HepG2 (cell line): Measurements from ENCODE around the gene TMEM80. TPM values are rescaled to one million over a fixed set of nuclear protein-coding genes. Genes with fewer than 3 reads are reported as not detected.
A peak's percentile ranks its signal among the peaks of the same experiment; 100 is the strongest.
"Not testable (repeated sequence)": the region's sequence is repeated elsewhere in the genome, so short reads cannot be mapped to it uniquely, and the experiment has no call there.

ENCODE experiments used
- ATAC-seq: fragments of 200-7000 bp; cut with Tn5 transposase; 3 replicates; pipeline ENCODE4 v1.9.1; 2020; ENCODE audit warnings: mild to moderate bottlenecking, moderate library complexity
- BruUV-seq: library from RNA; stranded (reverse); fragments of 400-500 nt; replicated peaks from 2 replicates; lab custom pipeline; 2021; lab: Mats Ljungman, UMichigan
- CTCF ChIA-PET: fragments of 300-600 bp; formaldehyde crosslinking; extraction: SDS; loops from one replicate; lab custom pipeline; 2021; ENCODE audit warnings: low total read pairs, inconsistent platforms, low intra/inter-chr PET ratio; lab: Yijun Ruan, JAX
- POLR2A ChIA-PET: fragments of 350-600 bp; sonication (Branson Sonifier 250); formaldehyde crosslinking; loops from one replicate; lab custom pipeline; 2020; ENCODE audit warnings: antibody characterized with exemption, inconsistent platforms; lab: Yijun Ruan, JAX
- DNase-seq: peaks from one replicate; pipeline ENCODE4 v3.0.0-alpha.2; 2015; ENCODE audit warnings: low spot score
- FAIRE-seq: peaks from 3 replicates; lab custom pipeline; 2011; peaks lifted over from hg19 to GRCh38; lab: Jason Lieb, UNC
- H2AFZ ChIP-seq: one replicate; pipeline ENCODE4 v1.6.1; 2011; ENCODE audit warnings: low read length, inconsistent platforms
- H3K27ac ChIP-seq: fragments of 300-600 bp; 3 replicates; pipeline ENCODE4 v1.8.0; 2011; ENCODE audit warnings: mixed run types, mild to moderate bottlenecking, mixed read lengths, low read length, inconsistent platforms; ENCODE audit not compliant: insufficient read depth; ENCODE audit errors: extremely low read length
- H3K27me3 ChIP-seq, 2 experiments: fragments of 200-600 bp in 1 of 2; 2 replicates in 1 of 2; 3 replicates in 1 of 2; pipeline versions ENCODE4 v1.6.0 to v1.8.0; 2011; ENCODE audit warnings: low read length in 2 of 2, mild to moderate bottlenecking in 2 of 2, moderate library complexity in 2 of 2, inconsistent platforms in 1 of 2; ENCODE audit not compliant: insufficient read depth in 2 of 2, control insufficient read depth in 1 of 2
- H3K36me3 ChIP-seq, 2 experiments: fragments of 200-600 bp in 1 of 2; replicated peaks in 1 of 2; 2 replicates in 1 of 2; 3 replicates in 1 of 2; pipeline versions ENCODE4 v1.5.1 to v1.8.0; 2011; ENCODE audit warnings: low read length in 2 of 2, inconsistent platforms in 1 of 2; ENCODE audit not compliant: insufficient read depth in 2 of 2, control insufficient read depth in 1 of 2
- H3K4me1 ChIP-seq: 2 replicates; pipeline ENCODE4 v1.5.1; 2012; ENCODE audit warnings: low read length, inconsistent platforms; ENCODE audit not compliant: insufficient read depth
- H3K4me2 ChIP-seq: 2 replicates; pipeline ENCODE4 v1.6.0; 2011; ENCODE audit warnings: low read depth, low read length, inconsistent platforms
- H3K4me3 ChIP-seq, 3 experiments: fragments of 200-600 bp in 1 of 3; sonication (generic), shearing (Covaris generic) in 1 of 3; replicated peaks in 1 of 3; 2 replicates each; pipeline ENCODE4 v1.5.1; 2011 to 2016; ENCODE audit warnings: low read length in 3 of 3, inconsistent platforms in 2 of 3, low read depth in 2 of 3, mild to moderate bottlenecking in 2 of 3, control low read depth in 1 of 3, mixed read lengths in 1 of 3; ENCODE audit not compliant: insufficient read depth in 1 of 3
- H3K79me2 ChIP-seq: one replicate; pipeline ENCODE4 v1.6.1; 2011; ENCODE audit warnings: low read length, inconsistent platforms; ENCODE audit not compliant: insufficient read depth
- H3K9ac ChIP-seq: 2 replicates; pipeline ENCODE4 v1.6.0; 2011; ENCODE audit warnings: mild to moderate bottlenecking, low read depth, low read length, inconsistent platforms; ENCODE audit not compliant: insufficient read depth
- H3K9me3 ChIP-seq: 2 replicates; pipeline ENCODE4 v1.5.1; 2012; ENCODE audit warnings: mild to moderate bottlenecking, low read length
- H4K20me1 ChIP-seq: 2 replicates; pipeline ENCODE4 v1.6.0; 2011; ENCODE audit warnings: inconsistent platforms, mild to moderate bottlenecking, low read length, moderate library complexity; ENCODE audit not compliant: insufficient read depth
- HNRNPUL1 ChIP-seq: fragments of 200-400 bp; formaldehyde crosslinking; IDR thresholded peaks from 2 replicates; pipeline ENCODE4 v1.6.1; 2017; ENCODE audit warnings: low read depth, mild to moderate bottlenecking, low read length, moderate library complexity
- RFXANK ChIP-seq: IDR thresholded peaks from 2 replicates; pipeline ENCODE4 v1.6.1; 2016
- STAT5B ChIP-seq: sonication (generic); formaldehyde crosslinking; IDR thresholded peaks from 2 replicates; pipeline ENCODE4 v1.4.0; 2020; ENCODE audit warnings: missing genetic modification reagents
- YEATS2 ChIP-seq: sonication (generic); formaldehyde crosslinking; IDR thresholded peaks from 2 replicates; pipeline ENCODE4 v1.4.0; 2020; ENCODE audit warnings: missing genetic modification reagents, borderline replicate concordance
- ZFX ChIP-seq: sonication (generic); formaldehyde crosslinking; IDR thresholded peaks from 2 replicates; pipeline ENCODE4 v1.4.0; 2020; ENCODE audit warnings: mild to moderate bottlenecking, low read depth, missing genetic modification reagents, moderate library complexity
- ZNF496 ChIP-seq: sonication (generic); formaldehyde crosslinking; IDR thresholded peaks from 2 replicates; pipeline ENCODE4 v1.8.1; 2023; ENCODE audit warnings: mild to moderate bottlenecking, moderate library complexity, missing genetic modification reagents; ENCODE audit not compliant: insufficient replicate concordance
- ZNF737 ChIP-seq: sonication (generic); formaldehyde crosslinking; IDR thresholded peaks from 2 replicates; pipeline ENCODE4 v1.5.0; 2020; ENCODE audit warnings: missing genetic modification reagents, mild to moderate bottlenecking, borderline replicate concordance
- WGBS: methylation state at CpG from one replicate; pipeline ENCODE4 v1.1.6; 2017; ENCODE audit warnings: low lambda C conversion rate; 5-methylcytosine and 5-hydroxymethylcytosine counted together
- in situ Hi-C: cut with HindIII; loops from 2 replicates; pipeline ENCODE4 v1.10.0; 2017; ENCODE audit warnings: low pct_unique_long_range_greater_than_20kb; ENCODE audit not compliant: extremely low pct_ligation_motif_present
- intact Hi-C: fragments of 100-400 bp; cut with micrococcal nuclease; formaldehyde crosslinking; loops from one replicate; pipeline ENCODE4 v1.10.0; 2022; ENCODE audit not compliant: unreplicated experiment
- polyA plus RNA-seq, 8 experiments: library from polyadenylated mRNA; depleted of rRNA in 3 of 8; stranded (reverse) in 7 of 8; unstranded in 1 of 8; fragments of >200 nt; fragmentation: Illumina TruSeq in 4 of 8; extraction: Trizol in 4 of 8; gene quantifications; 2 replicates each; pipeline versions ENCODE4 v1.2.1 to v1.2.3, GENCODE V29; 2011 to 2016; ENCODE audit warnings: low read depth in 4 of 8, missing spikeins in 1 of 8, mixed read lengths in 1 of 8; ENCODE audit not compliant: insufficient read depth in 1 of 8
- total RNA-seq, 5 experiments: library from RNA; depleted of rRNA; stranded (reverse); fragments of >200 nt; fragmentation: Illumina TruSeq; extraction: Trizol; gene quantifications; 2 replicates each; pipeline ENCODE4 v1.2.3, GENCODE V29; 2016; ENCODE audit warnings: low read depth in 1 of 5
- TF ChIP-seq, protein P1 (sequence below): sonication (generic); formaldehyde crosslinking; IDR thresholded peaks from 2 replicates; pipeline ENCODE4 v1.4.0; 2020; ENCODE audit warnings: missing genetic modification reagents
- TF ChIP-seq, protein P2 (sequence below): sonication (generic); IDR thresholded peaks from 2 replicates; pipeline ENCODE4 v1.6.1; 2016; ENCODE audit warnings: low read depth, borderline replicate concordance

Gene TMEM80
- total and polyA plus RNA-seq, 2 of the 13 experiments (the other 11 are each of a cell fraction or from before 2014, with no cell fraction given): 5.6 to 17.1 TPM

GRCh38 chr11:737366-737765 is 41.8 kb downstream of the TMEM80 start:
- Histone ChIP-seq H3K9me3 (no peaks in the 10 kb centered on the region), H3K27me3 (peaks cover 3 to 17% of the 10 kb centered on the region in 2 experiments), H3K4me1 (peaks cover 31% of the 10 kb centered on the region), H3K27ac (no peak overlapping the region), H3K36me3 (no peaks in the 10 kb centered on the region), H3K4me2 (peak overlapping the region; percentile 61), H4K20me1 (no peaks in the 10 kb centered on the region), H3K9ac (peak overlapping the region; percentile 1; the same call in 1 of the 2 replicates), H3K79me2 (no peaks in the 10 kb centered on the region), H2AFZ (no peak overlapping the region), H3K4me3 (peak overlapping the region in 1 of 3 experiments; percentile 30; a peak in 2 of 6 replicates)
- intact Hi-C loops (no loop called here), in situ Hi-C loops (no loop called here)
- TF ChIP-seq RFXANK (CRISPR knock-in tag): no peak
- peak; percentile 22; the same call in 1 of the 2 replicates for TF ChIP-seq ZFX (CRISPR knock-in tag)
- TF ChIP-seq YEATS2 (CRISPR knock-in tag): no peak
- TF ChIP-seq, protein P1, sequence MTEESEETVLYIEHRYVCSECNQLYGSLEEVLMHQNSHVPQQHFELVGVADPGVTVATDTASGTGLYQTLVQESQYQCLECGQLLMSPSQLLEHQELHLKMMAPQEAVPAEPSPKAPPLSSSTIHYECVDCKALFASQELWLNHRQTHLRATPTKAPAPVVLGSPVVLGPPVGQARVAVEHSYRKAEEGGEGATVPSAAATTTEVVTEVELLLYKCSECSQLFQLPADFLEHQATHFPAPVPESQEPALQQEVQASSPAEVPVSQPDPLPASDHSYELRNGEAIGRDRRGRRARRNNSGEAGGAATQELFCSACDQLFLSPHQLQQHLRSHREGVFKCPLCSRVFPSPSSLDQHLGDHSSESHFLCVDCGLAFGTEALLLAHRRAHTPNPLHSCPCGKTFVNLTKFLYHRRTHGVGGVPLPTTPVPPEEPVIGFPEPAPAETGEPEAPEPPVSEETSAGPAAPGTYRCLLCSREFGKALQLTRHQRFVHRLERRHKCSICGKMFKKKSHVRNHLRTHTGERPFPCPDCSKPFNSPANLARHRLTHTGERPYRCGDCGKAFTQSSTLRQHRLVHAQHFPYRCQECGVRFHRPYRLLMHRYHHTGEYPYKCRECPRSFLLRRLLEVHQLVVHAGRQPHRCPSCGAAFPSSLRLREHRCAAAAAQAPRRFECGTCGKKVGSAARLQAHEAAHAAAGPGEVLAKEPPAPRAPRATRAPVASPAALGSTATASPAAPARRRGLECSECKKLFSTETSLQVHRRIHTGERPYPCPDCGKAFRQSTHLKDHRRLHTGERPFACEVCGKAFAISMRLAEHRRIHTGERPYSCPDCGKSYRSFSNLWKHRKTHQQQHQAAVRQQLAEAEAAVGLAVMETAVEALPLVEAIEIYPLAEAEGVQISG: 0 out of 2 replicates have a peak, but pooled peaks have one; percentile 28
- TF ChIP-seq HNRNPUL1: no peak
- TF ChIP-seq STAT5B (CRISPR knock-in tag): no peak
- no peak for TF ChIP-seq ZNF496 (CRISPR knock-in tag)
- TF ChIP-seq ZNF737: no peak
- TF ChIP-seq, protein P2, sequence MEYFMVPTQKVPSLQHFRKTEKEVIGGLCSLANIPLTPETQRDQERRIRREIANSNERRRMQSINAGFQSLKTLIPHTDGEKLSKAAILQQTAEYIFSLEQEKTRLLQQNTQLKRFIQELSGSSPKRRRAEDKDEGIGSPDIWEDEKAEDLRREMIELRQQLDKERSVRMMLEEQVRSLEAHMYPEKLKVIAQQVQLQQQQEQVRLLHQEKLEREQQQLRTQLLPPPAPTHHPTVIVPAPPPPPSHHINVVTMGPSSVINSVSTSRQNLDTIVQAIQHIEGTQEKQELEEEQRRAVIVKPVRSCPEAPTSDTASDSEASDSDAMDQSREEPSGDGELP: peak; percentile 52; the same call in 1 of the 2 replicates
- 0% methylated on average over 2 of the region's 11 CpGs for WGBS
- BruUV-seq: no TSS peak
- ChIA-PET CTCF (no interaction called here), POLR2A (interaction anchor here (0.8 to 2.1 kb wide), 2 partner anchors 10 to 39 kb away, joined by 3 to 5 read pairs; partner anchors contain the start of gene TALDO1)
- ATAC-seq (peak; percentile 67), DNase-seq (no peak), FAIRE-seq (no peak)

- POLR2A ChIA-PET: interaction anchor here (2.1 kb wide), 1 partner anchor 39 kb away, joined by 5 read pairs; no protein-coding TSS in a partner anchor
- intact Hi-C loops, H3K9me3 ChIP-seq, H3K79me2 ChIP-seq, H3K9ac ChIP-seq, H2AFZ ChIP-seq, H4K20me1 ChIP-seq, in situ Hi-C loops, CTCF ChIA-PET, DNase-seq, H3K36me3 ChIP-seq, H3K27ac ChIP-seq, BruUV-seq, FAIRE-seq: not testable (repeated sequence)
- H3K27me3 ChIP-seq: peaks cover 3 to 16% of the 10 kb centered on the region in 2 experiments
- H3K4me1 ChIP-seq: peaks cover 29% of the 10 kb centered on the region
- peak; percentile 44 for ATAC-seq
- H3K4me2 ChIP-seq: peak overlapping the region; percentile 61
- 24% methylated on average over 8 of the region's 10 CpGs for WGBS
- H3K4me3 ChIP-seq: peak overlapping the region in 1 of 3 experiments; percentile 30; a peak in 1 of 6 replicates
Measured at GRCh38 chr11:737899-738298, 42.3 kb downstream of the TMEM80 start.
